GM12865 (cell line): ENCODE results near the gene NPW.

Experiments used
- DNase-seq: peaks from one replicate; pipeline ENCODE4 v3.0.0; 2010; ENCODE audit warnings: low read depth
- H3K4me3 ChIP-seq: 2 replicates; pipeline ENCODE4 v1.5.1; 2011; ENCODE audit warnings: mild to moderate bottlenecking, low read depth, low read length, control low read depth
- CTCF ChIP-seq: IDR thresholded peaks from 2 replicates; pipeline ENCODE4 v1.5.1; 2011; ENCODE audit warnings: low read length, control low read depth, low read depth, inconsistent platforms; ENCODE audit not compliant: insufficient read depth; ENCODE audit errors: missing control alignments

Gene NPW

GRCh38 chr16:2015947-2016208 lies 3.7 kb upstream of the NPW start:
- DNase-seq: no peak
- no peak for TF ChIP-seq CTCF
- no peak overlapping the region for H3K4me3 ChIP-seq

GRCh38 chr16:2016407-2016922 lies 3.1 kb upstream of the NPW start:
- TF ChIP-seq CTCF: peak; percentile 40
- no peak overlapping the region for H3K4me3 ChIP-seq
- no peak for DNase-seq

- H3K4me3 ChIP-seq: no peak overlapping the region
- no peak for DNase-seq
- TF ChIP-seq CTCF: no peak
Measured at GRCh38 chr16:2019921-2020831, 591 bp downstream of the NPW start.

GRCh38 chr16:2022723-2023091 lies 3.1 kb downstream of the NPW start:
- H3K4me3 ChIP-seq: peak overlapping the region; percentile 24; the same call in 1 of the 2 replicates
- DNase-seq: peak; percentile 41
- TF ChIP-seq CTCF: no peak

GRCh38 chr16:2023092-2024031 lies 3.8 kb downstream of the NPW start:
- TF ChIP-seq CTCF: peak; percentile 98
- peak; percentile 92 for DNase-seq
- peak overlapping the region; percentile 24 for H3K4me3 ChIP-seq

- DNase-seq: no peak
- no peak overlapping the region for H3K4me3 ChIP-seq
- TF ChIP-seq CTCF: no peak
Measured at GRCh38 chr16:2024032-2024420, 4.4 kb downstream of the NPW start.
